HEK293 (cell line): ENCODE results near the gene ARFRP1.

ENCODE experiments used
- GLI2 ChIP-seq: fragments of 450-650 bp; formaldehyde crosslinking; IDR thresholded peaks from 2 replicates; pipeline ENCODE4; 2017; ENCODE audit warnings: missing biosample characterization, missing genetic modification characterization, low read depth, borderline replicate concordance
- GLIS2 ChIP-seq: fragments of 450-650 bp; formaldehyde crosslinking; IDR thresholded peaks from 2 replicates; pipeline ENCODE4 v1.5.1; 2016; ENCODE audit warnings: missing biosample characterization, missing genetic modification characterization
- SP2 ChIP-seq: fragments of 450-650 bp; formaldehyde crosslinking; IDR thresholded peaks from 2 replicates; pipeline ENCODE4 v1.5.1; 2016; ENCODE audit warnings: missing biosample characterization, missing genetic modification characterization
- ZBTB17 ChIP-seq: fragments of 450-650 bp; formaldehyde crosslinking; IDR thresholded peaks from 2 replicates; pipeline ENCODE4 v1.5.1; 2016; ENCODE audit warnings: missing biosample characterization, missing genetic modification characterization
- ZEB2 ChIP-seq: fragments of 450-650 bp; formaldehyde crosslinking; IDR thresholded peaks from 2 replicates; pipeline ENCODE4 v1.5.1; 2016; ENCODE audit warnings: missing biosample characterization, missing genetic modification characterization
- ZNF221 ChIP-seq: fragments of 450-650 bp; formaldehyde crosslinking; IDR thresholded peaks from 2 replicates; pipeline ENCODE4 v1.5.1; 2017; ENCODE audit warnings: missing biosample characterization, missing genetic modification characterization, borderline replicate concordance
- ZNF223 ChIP-seq: fragments of 450-650 bp; formaldehyde crosslinking; IDR thresholded peaks from 2 replicates; pipeline ENCODE4 v1.5.1; 2016; ENCODE audit warnings: missing biosample characterization, missing genetic modification characterization
- ZNF335 ChIP-seq: fragments of 450-650 bp; formaldehyde crosslinking; conservative IDR thresholded peaks from 2 replicates; pipeline ENCODE4 v1.5.1; 2016; ENCODE audit warnings: missing biosample characterization, missing genetic modification characterization
- ZNF341 ChIP-seq: fragments of 450-650 bp; formaldehyde crosslinking; IDR thresholded peaks from 2 replicates; pipeline ENCODE4; 2016; ENCODE audit warnings: low read depth, missing biosample characterization, missing genetic modification characterization
- ZNF366 ChIP-seq: fragments of 450-650 bp; formaldehyde crosslinking; conservative IDR thresholded peaks from 2 replicates; pipeline ENCODE4 v1.5.1; 2016; ENCODE audit warnings: missing biosample characterization, missing genetic modification characterization
- ZNF416 ChIP-seq: fragments of 450-650 bp; formaldehyde crosslinking; IDR thresholded peaks from 2 replicates; pipeline ENCODE4 v1.5.1; 2016; ENCODE audit warnings: missing biosample characterization, missing genetic modification characterization
- ZNF426 ChIP-seq: fragments of 450-650 bp; formaldehyde crosslinking; IDR thresholded peaks from 2 replicates; pipeline ENCODE4 v1.5.1; 2017; ENCODE audit warnings: missing biosample characterization, missing genetic modification characterization, mild to moderate bottlenecking, inconsistent platforms, moderate library complexity
- ZNF473 ChIP-seq: fragments of 450-650 bp; formaldehyde crosslinking; IDR thresholded peaks from 2 replicates; pipeline ENCODE4 v1.5.1; 2017; ENCODE audit warnings: missing biosample characterization, missing genetic modification characterization
- ZNF600 ChIP-seq: fragments of 450-650 bp; formaldehyde crosslinking; IDR thresholded peaks from 2 replicates; pipeline ENCODE4 v1.5.1; 2016; ENCODE audit warnings: missing biosample characterization, missing genetic modification characterization
- ZNF629 ChIP-seq: fragments of 450-650 bp; formaldehyde crosslinking; IDR thresholded peaks from 2 replicates; pipeline ENCODE4 v1.5.1; 2017; ENCODE audit warnings: missing biosample characterization, missing genetic modification characterization
- ZNF701 ChIP-seq: fragments of 450-650 bp; formaldehyde crosslinking; IDR thresholded peaks from 2 replicates; pipeline ENCODE4 v1.5.1; 2016; ENCODE audit warnings: missing biosample characterization, missing genetic modification characterization
- ZNF707 ChIP-seq: fragments of 450-650 bp; formaldehyde crosslinking; IDR thresholded peaks from 2 replicates; pipeline ENCODE4 v1.5.1; 2016; ENCODE audit warnings: missing biosample characterization, missing genetic modification characterization
- ZNF76 ChIP-seq: fragments of 450-650 bp; formaldehyde crosslinking; IDR thresholded peaks from 2 replicates; pipeline ENCODE4; 2016; ENCODE audit warnings: low read depth, missing biosample characterization, missing genetic modification characterization, borderline replicate concordance
- ZNF837 ChIP-seq: fragments of 450-650 bp; formaldehyde crosslinking; IDR thresholded peaks from 2 replicates; pipeline ENCODE4 v1.5.1; 2016; ENCODE audit warnings: missing biosample characterization, missing genetic modification characterization
- ZXDB ChIP-seq: fragments of 450-650 bp; formaldehyde crosslinking; IDR thresholded peaks from 2 replicates; pipeline ENCODE4 v1.5.1; 2016; ENCODE audit warnings: missing biosample characterization, missing genetic modification characterization
- TF ChIP-seq, protein P1 (sequence below): fragments of 450-650 bp; IDR thresholded peaks from 2 replicates; pipeline ENCODE4 v1.5.1; 2018; ENCODE audit warnings: missing biosample characterization, mild to moderate bottlenecking, missing genetic modification characterization
- TF ChIP-seq, protein P2 (sequence below): fragments of 450-650 bp; formaldehyde crosslinking; IDR thresholded peaks from 2 replicates; pipeline ENCODE4 v1.5.1; 2016; ENCODE audit warnings: missing biosample characterization, missing genetic modification characterization
- TF ChIP-seq, protein P3 (sequence below): fragments of 450-650 bp; formaldehyde crosslinking; IDR thresholded peaks from 2 replicates; pipeline ENCODE4 v1.5.1; 2017; ENCODE audit warnings: missing biosample characterization, missing genetic modification characterization
- TF ChIP-seq, protein P4 (sequence below): fragments of 450-650 bp; formaldehyde crosslinking; IDR thresholded peaks from 2 replicates; pipeline ENCODE4 v1.5.1; 2016; ENCODE audit warnings: missing biosample characterization, missing genetic modification characterization
- TF ChIP-seq, protein P5 (sequence below): fragments of 450-650 bp; formaldehyde crosslinking; IDR thresholded peaks from 2 replicates; pipeline ENCODE4 v1.5.1; 2016; ENCODE audit warnings: missing biosample characterization, missing genetic modification characterization
- TF ChIP-seq, protein P6 (sequence below): fragments of 450-650 bp; formaldehyde crosslinking; IDR thresholded peaks from 2 replicates; pipeline ENCODE4 v1.5.0; 2017; ENCODE audit warnings: missing biosample characterization, missing genetic modification characterization, borderline replicate concordance

The ARFRP1 gene

DNA sequence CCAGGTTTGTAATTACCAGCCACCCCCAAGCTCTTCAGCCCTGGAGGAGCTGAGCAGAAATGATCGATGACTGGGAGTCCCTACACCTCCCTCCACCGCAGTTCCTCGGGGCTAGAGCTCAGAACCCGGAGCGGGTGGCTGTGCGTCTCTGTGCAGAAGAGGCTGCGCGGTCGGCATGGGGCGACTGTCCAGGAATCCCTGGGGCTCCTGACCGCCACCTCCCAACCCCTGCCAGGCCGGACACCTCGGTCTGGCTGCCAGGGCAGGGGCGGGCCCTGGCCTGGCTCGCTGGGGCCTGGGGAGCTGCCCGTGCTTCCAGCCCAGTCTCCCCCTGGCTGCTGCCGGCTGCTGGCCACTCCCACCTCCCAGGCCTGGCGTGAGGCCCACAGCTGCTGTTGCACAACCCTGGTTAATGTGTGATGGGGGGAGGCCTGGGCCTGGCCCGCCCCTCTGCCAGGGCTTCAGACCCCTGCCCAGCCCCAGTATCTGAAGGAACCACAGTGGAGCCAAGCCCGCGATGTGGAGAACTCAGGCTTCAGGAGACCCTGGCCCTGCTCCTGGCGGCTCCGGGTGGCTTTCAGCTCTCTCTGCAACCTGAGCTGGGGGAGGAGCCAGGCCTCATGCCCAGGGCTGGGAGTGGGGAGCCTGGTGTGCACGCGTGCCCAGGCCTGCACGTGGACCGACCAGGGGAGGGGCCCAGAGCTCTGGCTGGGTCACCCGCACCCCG is 33.0 kb upstream of the ARFRP1 start (continued):
- TF ChIP-seq ZNF223 (no peak), ZNF837 (no peak), ZNF416 (no peak), ZNF600 (peak; percentile 82), ZNF366 (tag by site-specific recombination) (peak; percentile 43; the same call in 1 of the 2 replicates), ZNF426 (no peak), GLIS2 (peak; percentile 85), ZNF701 (no peak), ZNF473 (no peak), ZNF707 (no peak), ZNF335 (peak; percentile 44), SP2 (tag by site-specific recombination) (peak; percentile 50), GLI2 (tag by site-specific recombination) (no peak), ZNF341 (tag by site-specific recombination) (peak; percentile 93), ZNF221 (tag by site-specific recombination) (no peak), ZXDB (peak; percentile 84), ZEB2 (peak; percentile 77), ZNF629 (tag by site-specific recombination) (no peak), ZBTB17 (tag by site-specific recombination) (peak; percentile 96), ZNF76 (tag by site-specific recombination) (peak; percentile 51; the same call in 1 of the 2 replicates)
- TF ChIP-seq, protein P1, sequence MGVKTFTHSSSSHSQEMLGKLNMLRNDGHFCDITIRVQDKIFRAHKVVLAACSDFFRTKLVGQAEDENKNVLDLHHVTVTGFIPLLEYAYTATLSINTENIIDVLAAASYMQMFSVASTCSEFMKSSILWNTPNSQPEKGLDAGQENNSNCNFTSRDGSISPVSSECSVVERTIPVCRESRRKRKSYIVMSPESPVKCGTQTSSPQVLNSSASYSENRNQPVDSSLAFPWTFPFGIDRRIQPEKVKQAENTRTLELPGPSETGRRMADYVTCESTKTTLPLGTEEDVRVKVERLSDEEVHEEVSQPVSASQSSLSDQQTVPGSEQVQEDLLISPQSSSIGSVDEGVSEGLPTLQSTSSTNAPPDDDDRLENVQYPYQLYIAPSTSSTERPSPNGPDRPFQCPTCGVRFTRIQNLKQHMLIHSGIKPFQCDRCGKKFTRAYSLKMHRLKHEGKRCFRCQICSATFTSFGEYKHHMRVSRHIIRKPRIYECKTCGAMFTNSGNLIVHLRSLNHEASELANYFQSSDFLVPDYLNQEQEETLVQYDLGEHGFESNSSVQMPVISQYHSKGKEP, result no peak
- TF ChIP-seq, protein P2, sequence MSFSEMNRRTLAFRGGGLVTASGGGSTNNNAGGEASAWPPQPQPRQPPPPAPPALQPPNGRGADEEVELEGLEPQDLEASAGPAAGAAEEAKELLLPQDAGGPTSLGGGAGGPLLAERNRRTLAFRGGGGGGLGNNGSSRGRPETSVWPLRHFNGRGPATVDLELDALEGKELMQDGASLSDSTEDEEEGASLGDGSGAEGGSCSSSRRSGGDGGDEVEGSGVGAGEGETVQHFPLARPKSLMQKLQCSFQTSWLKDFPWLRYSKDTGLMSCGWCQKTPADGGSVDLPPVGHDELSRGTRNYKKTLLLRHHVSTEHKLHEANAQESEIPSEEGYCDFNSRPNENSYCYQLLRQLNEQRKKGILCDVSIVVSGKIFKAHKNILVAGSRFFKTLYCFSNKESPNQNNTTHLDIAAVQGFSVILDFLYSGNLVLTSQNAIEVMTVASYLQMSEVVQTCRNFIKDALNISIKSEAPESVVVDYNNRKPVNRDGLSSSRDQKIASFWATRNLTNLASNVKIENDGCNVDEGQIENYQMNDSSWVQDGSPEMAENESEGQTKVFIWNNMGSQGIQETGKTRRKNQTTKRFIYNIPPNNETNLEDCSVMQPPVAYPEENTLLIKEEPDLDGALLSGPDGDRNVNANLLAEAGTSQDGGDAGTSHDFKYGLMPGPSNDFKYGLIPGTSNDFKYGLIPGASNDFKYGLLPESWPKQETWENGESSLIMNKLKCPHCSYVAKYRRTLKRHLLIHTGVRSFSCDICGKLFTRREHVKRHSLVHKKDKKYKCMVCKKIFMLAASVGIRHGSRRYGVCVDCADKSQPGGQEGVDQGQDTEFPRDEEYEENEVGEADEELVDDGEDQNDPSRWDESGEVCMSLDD (tag by site-specific recombination), result peak; percentile 83
- TF ChIP-seq, protein P3, sequence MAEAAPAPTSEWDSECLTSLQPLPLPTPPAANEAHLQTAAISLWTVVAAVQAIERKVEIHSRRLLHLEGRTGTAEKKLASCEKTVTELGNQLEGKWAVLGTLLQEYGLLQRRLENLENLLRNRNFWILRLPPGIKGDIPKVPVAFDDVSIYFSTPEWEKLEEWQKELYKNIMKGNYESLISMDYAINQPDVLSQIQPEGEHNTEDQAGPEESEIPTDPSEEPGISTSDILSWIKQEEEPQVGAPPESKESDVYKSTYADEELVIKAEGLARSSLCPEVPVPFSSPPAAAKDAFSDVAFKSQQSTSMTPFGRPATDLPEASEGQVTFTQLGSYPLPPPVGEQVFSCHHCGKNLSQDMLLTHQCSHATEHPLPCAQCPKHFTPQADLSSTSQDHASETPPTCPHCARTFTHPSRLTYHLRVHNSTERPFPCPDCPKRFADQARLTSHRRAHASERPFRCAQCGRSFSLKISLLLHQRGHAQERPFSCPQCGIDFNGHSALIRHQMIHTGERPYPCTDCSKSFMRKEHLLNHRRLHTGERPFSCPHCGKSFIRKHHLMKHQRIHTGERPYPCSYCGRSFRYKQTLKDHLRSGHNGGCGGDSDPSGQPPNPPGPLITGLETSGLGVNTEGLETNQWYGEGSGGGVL (tag by site-specific recombination), result peak; percentile 36
- TF ChIP-seq, protein P4, sequence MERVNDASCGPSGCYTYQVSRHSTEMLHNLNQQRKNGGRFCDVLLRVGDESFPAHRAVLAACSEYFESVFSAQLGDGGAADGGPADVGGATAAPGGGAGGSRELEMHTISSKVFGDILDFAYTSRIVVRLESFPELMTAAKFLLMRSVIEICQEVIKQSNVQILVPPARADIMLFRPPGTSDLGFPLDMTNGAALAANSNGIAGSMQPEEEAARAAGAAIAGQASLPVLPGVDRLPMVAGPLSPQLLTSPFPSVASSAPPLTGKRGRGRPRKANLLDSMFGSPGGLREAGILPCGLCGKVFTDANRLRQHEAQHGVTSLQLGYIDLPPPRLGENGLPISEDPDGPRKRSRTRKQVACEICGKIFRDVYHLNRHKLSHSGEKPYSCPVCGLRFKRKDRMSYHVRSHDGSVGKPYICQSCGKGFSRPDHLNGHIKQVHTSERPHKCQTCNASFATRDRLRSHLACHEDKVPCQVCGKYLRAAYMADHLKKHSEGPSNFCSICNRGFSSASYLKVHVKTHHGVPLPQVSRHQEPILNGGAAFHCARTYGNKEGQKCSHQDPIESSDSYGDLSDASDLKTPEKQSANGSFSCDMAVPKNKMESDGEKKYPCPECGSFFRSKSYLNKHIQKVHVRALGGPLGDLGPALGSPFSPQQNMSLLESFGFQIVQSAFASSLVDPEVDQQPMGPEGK, result peak; percentile 83
- TF ChIP-seq, protein P5, sequence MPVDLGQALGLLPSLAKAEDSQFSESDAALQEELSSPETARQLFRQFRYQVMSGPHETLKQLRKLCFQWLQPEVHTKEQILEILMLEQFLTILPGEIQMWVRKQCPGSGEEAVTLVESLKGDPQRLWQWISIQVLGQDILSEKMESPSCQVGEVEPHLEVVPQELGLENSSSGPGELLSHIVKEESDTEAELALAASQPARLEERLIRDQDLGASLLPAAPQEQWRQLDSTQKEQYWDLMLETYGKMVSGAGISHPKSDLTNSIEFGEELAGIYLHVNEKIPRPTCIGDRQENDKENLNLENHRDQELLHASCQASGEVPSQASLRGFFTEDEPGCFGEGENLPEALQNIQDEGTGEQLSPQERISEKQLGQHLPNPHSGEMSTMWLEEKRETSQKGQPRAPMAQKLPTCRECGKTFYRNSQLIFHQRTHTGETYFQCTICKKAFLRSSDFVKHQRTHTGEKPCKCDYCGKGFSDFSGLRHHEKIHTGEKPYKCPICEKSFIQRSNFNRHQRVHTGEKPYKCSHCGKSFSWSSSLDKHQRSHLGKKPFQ (tag by site-specific recombination), result peak; percentile 10; the same call in 1 of the 2 replicates
- TF ChIP-seq, protein P6, sequence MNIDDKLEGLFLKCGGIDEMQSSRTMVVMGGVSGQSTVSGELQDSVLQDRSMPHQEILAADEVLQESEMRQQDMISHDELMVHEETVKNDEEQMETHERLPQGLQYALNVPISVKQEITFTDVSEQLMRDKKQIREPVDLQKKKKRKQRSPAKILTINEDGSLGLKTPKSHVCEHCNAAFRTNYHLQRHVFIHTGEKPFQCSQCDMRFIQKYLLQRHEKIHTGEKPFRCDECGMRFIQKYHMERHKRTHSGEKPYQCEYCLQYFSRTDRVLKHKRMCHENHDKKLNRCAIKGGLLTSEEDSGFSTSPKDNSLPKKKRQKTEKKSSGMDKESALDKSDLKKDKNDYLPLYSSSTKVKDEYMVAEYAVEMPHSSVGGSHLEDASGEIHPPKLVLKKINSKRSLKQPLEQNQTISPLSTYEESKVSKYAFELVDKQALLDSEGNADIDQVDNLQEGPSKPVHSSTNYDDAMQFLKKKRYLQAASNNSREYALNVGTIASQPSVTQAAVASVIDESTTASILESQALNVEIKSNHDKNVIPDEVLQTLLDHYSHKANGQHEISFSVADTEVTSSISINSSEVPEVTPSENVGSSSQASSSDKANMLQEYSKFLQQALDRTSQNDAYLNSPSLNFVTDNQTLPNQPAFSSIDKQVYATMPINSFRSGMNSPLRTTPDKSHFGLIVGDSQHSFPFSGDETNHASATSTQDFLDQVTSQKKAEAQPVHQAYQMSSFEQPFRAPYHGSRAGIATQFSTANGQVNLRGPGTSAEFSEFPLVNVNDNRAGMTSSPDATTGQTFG (tag by site-specific recombination), result no peak
